Hepatocyte (in vitro differentiated cells): ENCODE measurements around the gene TRMT1. TPM values are rescaled to one million over a fixed set of nuclear protein-coding genes. Genes with fewer than 3 reads are reported as not detected.

Source experiments
- DNase-seq: peaks from one replicate; pipeline ENCODE4 v3.0.0-alpha.2; 2016; ENCODE audit warnings: low spot score
- H2AFZ ChIP-seq: fragments of 200-600 bp; sonication (generic); 2 replicates; pipeline ENCODE4 v1.6.0; 2016; ENCODE audit warnings: antibody characterized with exemption, mild to moderate bottlenecking
- H3K27ac ChIP-seq: fragments of 200-600 bp; sonication (generic); 2 replicates; pipeline ENCODE4 v1.5.1; 2016; ENCODE audit warnings: mild to moderate bottlenecking
- H3K27me3 ChIP-seq: fragments of 200-600 bp; sonication (generic); 2 replicates; pipeline ENCODE4 v1.6.1; 2016
- H3K36me3 ChIP-seq: fragments of 200-600 bp; sonication (generic); replicated peaks from 2 replicates; pipeline ENCODE4 v1.5.1; 2016; ENCODE audit warnings: low read depth; ENCODE audit not compliant: insufficient read depth
- H3K4me1 ChIP-seq: fragments of 200-600 bp; sonication (generic); 2 replicates; pipeline ENCODE4 v1.5.1; 2016; ENCODE audit warnings: mild to moderate bottlenecking, moderate library complexity; ENCODE audit not compliant: insufficient read depth
- H3K4me2 ChIP-seq: fragments of 200-600 bp; sonication (generic); 2 replicates; pipeline ENCODE4 v1.6.0; 2016
- H3K4me3 ChIP-seq: fragments of 200-600 bp; sonication (generic); 2 replicates; pipeline ENCODE4 v1.5.1; 2016; ENCODE audit warnings: mild to moderate bottlenecking
- H3K79me2 ChIP-seq: fragments of 200-600 bp; sonication (generic); 2 replicates; pipeline ENCODE4 v1.6.0; 2017; ENCODE audit warnings: mild to moderate bottlenecking
- H3K9me2 ChIP-seq: fragments of 200-600 bp; sonication (generic); replicated peaks from 2 replicates; pipeline ENCODE4 v1.6.0; 2017; ENCODE audit warnings: mild to moderate bottlenecking; ENCODE audit not compliant: insufficient read depth
- H3K9me3 ChIP-seq: fragments of 200-600 bp; sonication (generic); 2 replicates; pipeline ENCODE4 v1.5.1; 2016; ENCODE audit warnings: low read depth, mild to moderate bottlenecking
- H4K20me1 ChIP-seq: fragments of 200-600 bp; sonication (generic); 2 replicates; pipeline ENCODE4 v1.6.0; 2016; ENCODE audit warnings: mild to moderate bottlenecking; ENCODE audit not compliant: insufficient read depth, poor library complexity, severe bottlenecking
- CTCF ChIP-seq: fragments of 200-600 bp; sonication (generic); IDR thresholded peaks from 2 replicates; pipeline ENCODE4 v1.5.1; 2016; ENCODE audit warnings: antibody characterized with exemption, mild to moderate bottlenecking; ENCODE audit not compliant: poor library complexity
- EZH2 ChIP-seq: fragments of 200-600 bp; sonication (generic); IDR thresholded peaks from 2 replicates; pipeline ENCODE4 v1.6.1; 2016; ENCODE audit warnings: antibody characterized with exemption, mild to moderate bottlenecking, borderline replicate concordance
- EZH2phosphoT487 ChIP-seq: fragments of 200-600 bp; sonication (generic); IDR thresholded peaks from one replicate; pipeline ENCODE4 v1.6.1; 2018; ENCODE audit warnings: antibody characterized with exemption, mild to moderate bottlenecking, low read depth, moderate library complexity; ENCODE audit not compliant: unreplicated experiment, severe bottlenecking
- WGBS: methylation state at CpG from one replicate; pipeline ENCODE4 v1.1.6; 2016; ENCODE audit warnings: low lambda C conversion rate; ENCODE audit errors: missing lambda C conversion rate; 5-methylcytosine and 5-hydroxymethylcytosine counted together
- polyA plus RNA-seq: library from polyadenylated mRNA; unstranded; fragments of >200 nt; fragmentation: Nextera tagmentation; extraction: Ambion mirVana; gene quantifications from 2 replicates; pipeline ENCODE4 v1.2.1, GENCODE V29; 2016
- total RNA-seq: library from RNA; depleted of rRNA; stranded (reverse); fragments of >200 nt; gene quantifications from 2 replicates; pipeline ENCODE4 v1.2.3, GENCODE V29; 2014

Gene TRMT1
- total and polyA plus RNA-seq, 2 experiments from 2014 or later, result 31.2 to 33.4 TPM

DNA sequence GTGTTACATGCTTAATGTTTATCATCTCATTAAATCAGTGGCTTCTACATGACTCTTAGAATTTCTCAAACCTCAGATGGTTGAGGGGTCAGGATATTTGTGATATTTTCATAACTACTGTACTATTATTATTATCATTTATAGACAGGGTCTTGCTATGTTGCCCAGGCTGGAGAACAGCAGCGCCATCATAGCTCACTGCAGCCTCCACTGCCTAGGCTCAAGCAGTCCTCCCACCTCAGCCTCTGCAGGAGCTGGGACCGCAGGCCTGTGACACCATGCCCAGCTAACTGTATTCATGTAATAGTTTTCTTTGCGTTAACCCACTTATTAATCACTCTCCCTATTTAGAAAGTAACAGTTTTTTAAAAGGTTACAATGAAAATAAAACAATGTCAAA, 43.2 kb upstream of the TRMT1 start:
- Histone ChIP-seq H3K79me2 (peaks cover 4% of the 10 kb centered on the region), H3K4me2 (no peak overlapping the region), H3K27me3 (no peaks in the 10 kb centered on the region), H3K4me1 (peaks cover 35% of the 10 kb centered on the region), H3K27ac (no peak overlapping the region), H3K4me3 (no peak overlapping the region), H4K20me1 (no peaks in the 10 kb centered on the region), H2AFZ (no peak overlapping the region), H3K9me2 (no peaks in the 10 kb centered on the region), H3K36me3 (no peaks in the 10 kb centered on the region), H3K9me3 (no peaks in the 10 kb centered on the region)
- no peak for DNase-seq
- no peak for TF ChIP-seq EZH2
- TF ChIP-seq EZH2phosphoT487, result no peak
- TF ChIP-seq CTCF, result no peak
- 93% methylated on average over 3 of the region's 3 CpGs for WGBS

- H3K4me3 ChIP-seq, result peak overlapping the region; percentile 90
- peaks cover 12% of the 10 kb centered on the region for H3K4me1 ChIP-seq
- H3K27me3 ChIP-seq, result no peaks in the 10 kb centered on the region
- no peaks in the 10 kb centered on the region for H3K9me2 ChIP-seq
- TF ChIP-seq EZH2phosphoT487, result no peak
- no peak for TF ChIP-seq EZH2
- no peak for TF ChIP-seq CTCF
- H3K4me2 ChIP-seq, result peak overlapping the region; percentile 96
- H3K9me3 ChIP-seq, result no peaks in the 10 kb centered on the region
- WGBS, result 7% methylated on average over 28 of the region's 55 CpGs
- H2AFZ ChIP-seq, result no peak overlapping the region
- no peaks in the 10 kb centered on the region for H3K36me3 ChIP-seq
- DNase-seq, result peak; percentile 92
- peaks cover 30% of the 10 kb centered on the region for H3K79me2 ChIP-seq
- H3K27ac ChIP-seq, result peak overlapping the region; percentile 99
- H4K20me1 ChIP-seq, result peaks cover 16% of the 10 kb centered on the region
Measured at GRCh38 chr19:13155472-13156359, 39.2 kb upstream of the TRMT1 start.

DNA sequence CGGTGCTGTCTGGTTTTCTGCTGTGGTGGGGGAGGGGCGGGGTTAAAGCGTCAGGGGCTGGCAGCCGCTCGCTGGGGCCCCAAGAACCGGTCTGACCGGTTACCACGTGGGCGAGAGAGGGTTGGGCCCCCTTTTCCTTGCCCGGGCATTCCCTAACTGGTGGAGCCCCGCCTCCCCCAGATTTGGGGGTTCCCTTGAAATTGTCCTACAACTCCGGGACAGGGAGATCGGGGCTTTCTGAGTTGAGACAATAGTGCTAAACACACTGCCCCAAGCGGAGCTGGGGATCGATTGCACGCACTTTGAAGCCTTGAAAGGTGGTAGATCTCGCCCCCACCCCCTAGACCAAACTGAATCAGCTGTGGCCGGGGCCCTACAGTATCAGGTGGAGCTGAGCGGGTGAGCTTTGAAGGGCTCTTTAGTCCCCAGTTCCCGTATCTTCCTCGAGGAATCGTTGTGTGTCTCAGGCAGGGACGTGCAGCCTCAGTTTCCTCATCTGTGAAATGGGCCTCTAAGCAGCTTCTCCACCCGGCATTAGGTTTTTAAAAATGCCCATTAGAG, 38.5 kb upstream of the TRMT1 start:
- Histone ChIP-seq H3K36me3 (no peaks in the 10 kb centered on the region), H2AFZ (no peak overlapping the region), H3K9me2 (no peaks in the 10 kb centered on the region), H3K27ac (peak overlapping the region; percentile 99), H3K27me3 (no peaks in the 10 kb centered on the region), H3K4me2 (peak overlapping the region; percentile 96), H4K20me1 (peaks cover 16% of the 10 kb centered on the region), H3K4me1 (peaks cover 12% of the 10 kb centered on the region), H3K9me3 (no peaks in the 10 kb centered on the region), H3K4me3 (peak overlapping the region; percentile 90), H3K79me2 (peaks cover 33% of the 10 kb centered on the region)
- TF ChIP-seq EZH2, result no peak
- TF ChIP-seq EZH2phosphoT487, result peak; percentile 62
- TF ChIP-seq CTCF, result peak; percentile 26
- DNase-seq, result peak; percentile 92
- WGBS, result 3% methylated on average over 18 of the region's 24 CpGs
